Stimulated activated CD4-positive, alpha-beta T cell treated with anti-CD3 and anti-CD28 coated beads, Interleukin-12 subunit alpha, Interleukin-12 subunit beta, amount 100 ng/mL, for 48 hours (primary cell): ENCODE data around the gene SLC25A26.
A peak's percentile ranks its signal among the peaks of the same experiment; 100 is the strongest.

Experiments
- DNase-seq, 3 donors: peaks; one replicate each; pipeline ENCODE4 v3.0.0-alpha.2; 2020; ENCODE audit warnings: low read depth in 2 of 3, low spot score in 1 of 3

SLC25A26 gene, protein sequence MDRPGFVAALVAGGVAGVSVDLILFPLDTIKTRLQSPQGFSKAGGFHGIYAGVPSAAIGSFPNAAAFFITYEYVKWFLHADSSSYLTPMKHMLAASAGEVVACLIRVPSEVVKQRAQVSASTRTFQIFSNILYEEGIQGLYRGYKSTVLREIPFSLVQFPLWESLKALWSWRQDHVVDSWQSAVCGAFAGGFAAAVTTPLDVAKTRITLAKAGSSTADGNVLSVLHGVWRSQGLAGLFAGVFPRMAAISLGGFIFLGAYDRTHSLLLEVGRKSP

DNA sequence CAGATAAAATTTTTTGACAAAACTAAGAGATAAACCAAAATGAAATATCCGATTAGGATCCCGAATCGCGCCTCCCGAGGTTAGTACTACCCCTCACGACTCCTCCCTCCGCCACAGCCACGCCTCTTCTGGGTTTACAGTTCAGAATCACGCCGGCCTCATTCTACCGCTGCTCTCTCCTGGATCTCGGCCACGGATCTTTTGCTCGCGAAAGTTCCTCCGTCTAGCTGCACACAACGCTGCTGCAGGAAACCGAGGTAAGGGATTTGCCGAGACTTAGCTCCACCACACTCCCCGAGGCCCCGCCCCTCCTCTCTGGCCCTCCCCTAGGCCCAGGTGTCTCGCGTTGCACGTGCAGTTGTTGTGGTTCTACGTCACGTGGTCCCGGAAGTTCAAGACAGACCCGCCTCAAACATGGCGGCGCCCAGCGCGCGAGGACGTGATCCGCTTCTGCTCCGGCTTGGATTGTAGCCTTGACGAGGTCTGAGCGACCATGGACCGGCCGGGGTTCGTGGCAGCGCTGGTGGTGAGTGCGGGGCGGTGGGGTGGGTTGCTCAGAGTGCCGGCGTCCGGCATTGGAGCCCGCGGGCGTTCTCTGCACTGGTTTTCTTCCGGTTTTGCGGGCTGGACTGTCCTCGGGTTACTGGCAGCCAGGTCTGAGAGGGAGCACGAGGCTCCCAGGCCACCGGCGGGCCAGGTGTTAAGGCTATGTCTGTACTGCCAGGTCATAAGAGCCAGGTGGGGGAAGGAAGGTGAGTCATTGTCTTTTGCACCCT lies at the start of gene SLC25A26:
Gene SLC25A26, plus strand, starts transcription at position 400 of the 776 bp plus-strand sequence. Its CDS starts 94 bp downstream, at position 494.
- DNase-seq, result peak; percentile 93 to 96 (median 94)

DNA sequence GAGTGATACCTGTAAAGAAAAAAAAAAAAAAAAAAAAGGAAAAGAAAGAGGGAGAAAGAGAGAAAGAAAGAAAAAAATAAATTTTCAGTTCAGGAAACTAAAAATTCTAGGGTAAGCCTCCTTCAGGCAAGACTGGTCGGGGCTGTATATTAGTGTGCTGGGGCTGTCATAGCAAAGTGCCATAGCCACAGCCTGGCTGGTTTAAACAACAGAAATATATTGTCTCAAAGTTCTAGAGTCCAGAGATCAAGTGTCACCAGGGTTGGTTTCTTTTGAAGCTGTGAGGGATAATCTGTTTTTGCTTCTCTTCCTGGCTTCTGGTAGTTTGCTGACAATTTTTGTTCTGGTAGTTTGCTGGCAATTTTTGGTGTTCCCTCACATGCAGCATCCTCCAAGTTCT lies 48.4 kb upstream of the SLC25A26 start:
- no peak for DNase-seq

DNA sequence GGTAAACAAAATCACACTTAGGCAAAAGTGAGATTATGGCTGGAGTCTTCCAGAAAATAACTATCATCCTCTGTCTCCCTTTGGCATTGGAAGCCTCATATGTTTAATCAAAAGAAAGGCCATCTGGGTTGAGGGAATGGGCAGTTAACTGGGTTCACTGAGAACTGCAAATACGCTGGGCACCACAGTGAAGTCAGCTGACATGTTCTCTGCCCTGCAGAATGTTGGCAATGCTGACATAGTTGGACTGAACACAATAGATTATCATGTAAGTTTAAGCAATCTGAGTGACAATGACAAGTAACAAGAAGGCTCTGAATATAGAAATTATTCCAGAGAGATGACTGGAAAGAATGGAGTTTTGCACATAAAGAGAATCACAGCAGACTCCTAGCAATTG lies 43.8 kb upstream of the SLC25A26 start:
- no peak for DNase-seq

DNA sequence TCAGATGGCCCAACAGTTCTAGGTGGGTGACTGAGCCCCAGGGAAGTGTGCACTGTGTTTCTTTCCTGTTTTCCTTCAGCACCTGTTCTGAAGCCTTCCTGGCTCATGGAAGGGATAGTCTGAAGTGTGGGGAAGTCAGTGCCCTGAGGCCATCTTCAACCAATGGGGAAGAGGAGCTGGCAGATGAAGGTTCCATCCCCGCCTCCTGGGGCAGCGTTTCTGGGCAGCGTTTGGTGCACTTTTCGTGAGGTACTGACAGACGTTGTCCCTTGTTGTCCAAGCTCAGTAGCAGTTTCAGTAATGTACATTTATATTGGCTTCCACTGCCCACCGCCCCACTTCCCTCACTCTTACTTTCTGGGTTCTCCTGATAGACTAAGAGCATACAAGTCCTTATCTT lies 42.6 kb upstream of the SLC25A26 start:
- no peak for DNase-seq

DNA sequence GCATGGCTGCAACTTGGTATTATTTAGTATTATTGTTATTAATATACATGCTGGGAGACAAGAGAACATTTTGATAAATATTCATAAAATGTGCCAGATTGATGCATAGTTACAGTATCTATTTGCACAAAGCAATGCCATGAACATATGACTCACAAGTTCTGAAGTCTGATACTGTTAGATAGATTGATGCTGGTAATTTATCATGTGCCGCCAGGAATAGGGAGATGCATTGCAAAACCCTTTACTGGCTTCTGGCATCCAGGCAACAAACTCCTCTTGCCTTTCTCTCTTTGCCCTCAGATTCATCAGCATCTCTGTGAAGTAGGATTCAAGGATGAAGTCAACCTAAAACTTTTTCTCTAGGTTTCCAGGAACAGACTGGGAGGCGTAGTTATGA lies 41.0 kb upstream of the SLC25A26 start:
- no peak for DNase-seq

DNA sequence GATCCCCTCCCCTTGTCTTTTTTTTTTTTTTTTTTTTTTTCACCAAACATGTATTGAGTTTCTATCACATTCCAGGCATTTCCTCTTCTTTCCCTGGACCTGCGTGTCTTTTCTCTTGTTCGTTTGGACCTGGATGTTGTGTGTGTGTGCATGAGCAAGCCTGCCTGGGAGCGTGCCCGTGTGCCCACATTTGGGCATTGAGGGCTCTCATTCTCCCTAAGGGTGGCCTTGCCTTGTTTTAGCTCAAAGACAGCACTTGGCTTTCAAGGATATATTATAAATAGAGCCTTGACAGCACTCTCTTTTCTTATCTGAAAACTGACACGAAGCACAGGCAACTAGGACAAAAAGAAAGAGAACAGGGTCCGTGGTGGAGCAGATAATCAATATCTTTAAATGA lies 39.0 kb upstream of the SLC25A26 start:
- no peak for DNase-seq

DNA sequence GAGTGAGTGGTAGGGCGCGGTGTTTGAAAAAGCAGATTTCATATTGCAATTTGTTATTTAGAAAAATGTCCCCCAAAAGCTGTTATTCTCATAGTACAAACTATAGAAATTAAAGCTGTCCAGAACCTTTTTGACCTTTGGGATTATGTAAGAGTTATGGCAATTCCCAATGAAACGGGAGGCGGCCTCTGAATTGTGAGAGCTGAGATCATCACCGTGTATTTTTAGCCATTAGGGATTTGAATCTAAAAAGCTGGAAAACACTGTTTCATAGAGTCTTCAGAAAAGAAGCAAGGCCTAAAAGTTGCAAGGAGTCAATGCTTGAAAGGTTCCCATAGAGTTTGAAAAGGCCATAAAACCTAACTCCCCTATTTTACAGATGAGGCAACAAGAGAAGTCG lies 38.6 kb upstream of the SLC25A26 start:
- no peak for DNase-seq

DNA sequence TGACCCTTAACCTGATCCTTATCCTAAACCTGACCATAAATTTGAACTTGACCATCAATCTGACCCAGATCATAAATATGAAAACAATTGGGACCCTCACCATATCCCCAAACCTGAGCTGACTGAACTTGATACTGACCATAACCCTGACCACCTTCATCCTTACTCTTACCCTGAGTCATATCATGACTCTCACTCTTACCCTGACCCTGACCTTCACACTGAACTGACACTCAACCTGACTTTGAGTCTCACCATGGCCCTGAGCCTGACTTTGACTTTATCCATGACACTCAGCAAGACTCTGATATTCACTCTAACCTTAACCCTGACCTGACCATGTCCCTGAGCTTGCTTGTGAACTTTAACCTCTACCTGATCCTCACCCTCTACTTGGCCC lies 34.3 kb upstream of the SLC25A26 start:
- DNase-seq, result no peak

DNA sequence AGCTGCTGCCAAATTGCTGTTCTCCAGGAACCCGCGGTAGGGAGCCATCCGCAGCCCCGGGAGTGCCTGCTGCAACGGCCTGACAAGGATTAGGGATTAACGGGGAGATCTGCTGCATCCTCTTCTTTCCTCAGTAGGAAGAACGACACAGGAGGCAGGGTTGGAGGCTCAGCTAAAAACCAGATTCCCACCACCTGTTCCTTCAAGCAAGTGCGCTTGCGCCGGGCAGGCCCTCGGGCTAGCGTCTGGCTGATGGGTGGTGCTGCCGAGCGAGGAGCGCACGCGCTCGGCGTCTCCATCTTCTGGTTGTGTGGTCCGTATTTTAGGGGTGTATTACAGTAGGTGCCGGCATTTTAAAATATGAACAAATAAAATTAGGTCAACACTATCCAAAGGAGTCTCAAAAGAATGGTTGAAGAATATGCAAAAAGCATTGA lies 25.4 kb upstream of the SLC25A26 start:
- DNase-seq, result peak in 2 of 3 donors; percentile 5 to 7

DNA sequence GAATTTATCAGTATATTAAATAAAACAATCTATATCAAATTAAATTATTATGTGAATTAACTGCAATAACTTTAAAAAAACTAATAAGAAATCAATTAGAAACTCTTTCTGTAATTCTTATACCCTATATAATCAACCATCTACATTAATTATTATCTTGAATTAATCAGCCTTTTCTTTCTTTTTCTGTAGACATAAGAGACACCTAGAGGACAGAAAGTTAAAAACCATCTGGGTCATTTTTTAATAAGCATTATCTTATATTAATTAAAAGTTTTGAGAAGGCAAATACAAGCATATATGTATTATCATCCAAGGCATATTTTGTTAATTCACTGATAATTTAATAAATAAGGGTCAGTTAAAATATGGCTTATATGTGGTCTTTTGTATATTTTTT lies 24.2 kb upstream of the SLC25A26 start:
- no peak for DNase-seq

DNA sequence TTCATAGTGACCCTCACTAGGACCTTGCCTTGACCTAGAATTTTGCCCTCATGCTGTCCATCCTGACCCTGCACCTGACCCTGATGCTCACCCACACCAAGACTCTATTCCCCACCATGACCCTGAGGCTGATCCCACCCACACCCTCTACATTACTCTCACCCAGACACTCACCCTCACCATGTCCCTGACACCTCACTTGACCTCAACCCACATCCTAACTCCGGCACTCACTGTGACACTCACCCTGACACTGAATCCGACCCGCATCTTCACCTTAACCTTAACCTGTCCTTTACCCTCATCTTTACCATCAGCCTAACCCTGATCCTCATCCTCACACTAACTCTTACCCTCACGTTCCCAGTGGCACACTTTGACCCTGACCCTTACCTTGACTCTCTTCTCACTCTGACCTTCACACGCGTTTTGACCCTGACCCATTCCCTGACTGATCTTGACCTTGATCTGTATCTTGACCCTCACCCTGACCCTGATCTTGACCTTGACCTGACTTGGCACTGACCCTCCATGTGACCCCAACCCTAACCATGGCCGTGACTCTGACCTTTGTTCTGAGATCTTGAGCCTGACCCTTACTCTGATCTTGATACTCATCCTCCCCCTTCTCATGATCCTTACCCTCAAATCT lies 22.2 kb upstream of the SLC25A26 start:
- no peak for DNase-seq

DNA sequence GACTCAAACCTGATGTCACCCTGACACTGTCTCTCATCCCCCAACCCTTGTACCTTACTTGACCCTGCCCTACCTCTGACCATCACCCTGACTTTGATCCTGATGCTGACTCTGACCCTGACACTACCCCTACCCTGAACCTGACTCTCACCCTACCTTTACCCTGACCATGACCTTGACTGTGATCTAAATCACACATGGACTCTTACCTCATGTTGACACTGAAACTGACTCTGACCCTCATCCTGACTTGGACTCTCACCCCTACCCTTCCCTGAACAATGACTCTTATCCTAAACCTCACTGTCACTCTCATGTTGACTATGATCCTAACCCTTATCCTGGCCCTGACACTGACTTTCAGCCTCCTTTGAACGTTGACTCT lies 21.7 kb upstream of the SLC25A26 start:
- no peak for DNase-seq

DNA sequence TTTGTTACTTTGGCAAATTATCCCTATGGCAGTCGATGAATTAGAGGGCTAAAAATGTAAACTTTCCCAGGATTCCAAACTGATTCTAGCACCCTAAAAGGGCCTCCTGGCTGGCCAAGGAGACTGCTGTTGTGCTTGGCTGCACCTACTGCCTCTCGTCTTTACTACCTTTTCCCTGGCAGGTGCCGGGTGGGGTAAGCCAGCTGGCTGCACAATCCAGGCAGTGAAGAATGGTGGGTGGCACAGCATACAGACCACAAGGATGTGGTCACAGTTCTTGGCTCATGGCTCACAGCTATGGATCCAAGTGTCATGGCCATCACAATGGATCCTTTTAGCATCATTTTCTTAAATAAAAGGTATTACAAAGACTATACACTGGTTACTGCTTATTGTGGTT lies 20.7 kb upstream of the SLC25A26 start:
- DNase-seq, result no peak

DNA sequence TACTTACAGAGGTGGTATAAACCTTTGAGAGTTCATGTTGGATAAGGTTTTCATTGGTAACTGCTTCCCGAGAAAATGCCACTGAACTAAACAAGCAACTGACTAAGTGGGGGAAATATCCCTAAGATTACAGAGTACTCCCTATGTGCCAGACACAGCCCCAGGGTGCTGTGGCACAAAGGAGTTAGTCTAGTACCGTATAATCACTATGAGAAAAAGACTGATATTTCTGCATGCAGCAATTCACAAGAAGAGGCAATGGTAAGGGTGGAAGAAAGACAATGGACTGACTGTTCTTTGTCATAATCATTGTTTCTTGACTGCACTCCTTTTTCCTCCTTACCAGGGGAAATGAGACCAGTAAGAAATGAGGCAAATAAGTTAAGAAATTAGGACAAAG lies 20.0 kb upstream of the SLC25A26 start:
- DNase-seq, result no peak

DNA sequence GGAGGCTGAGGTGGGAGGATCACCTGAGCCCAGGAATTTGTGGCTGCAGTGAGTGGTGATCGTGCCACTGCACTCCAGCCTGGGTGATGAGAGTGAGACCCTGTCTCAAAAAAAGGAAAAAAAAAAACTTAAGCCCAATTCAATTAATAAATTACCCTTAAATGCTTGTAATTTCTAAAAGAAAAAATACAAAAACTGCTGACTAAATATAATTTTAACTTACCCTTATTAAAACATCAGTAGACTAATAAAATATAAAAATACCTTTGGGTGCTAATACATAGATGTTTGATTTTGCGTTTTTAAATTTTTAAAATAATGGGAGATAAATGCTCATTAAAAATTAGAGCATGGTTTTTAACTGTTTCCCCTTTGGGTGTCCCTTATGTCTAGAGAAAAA lies 17.5 kb upstream of the SLC25A26 start:
- DNase-seq, result no peak

DNA sequence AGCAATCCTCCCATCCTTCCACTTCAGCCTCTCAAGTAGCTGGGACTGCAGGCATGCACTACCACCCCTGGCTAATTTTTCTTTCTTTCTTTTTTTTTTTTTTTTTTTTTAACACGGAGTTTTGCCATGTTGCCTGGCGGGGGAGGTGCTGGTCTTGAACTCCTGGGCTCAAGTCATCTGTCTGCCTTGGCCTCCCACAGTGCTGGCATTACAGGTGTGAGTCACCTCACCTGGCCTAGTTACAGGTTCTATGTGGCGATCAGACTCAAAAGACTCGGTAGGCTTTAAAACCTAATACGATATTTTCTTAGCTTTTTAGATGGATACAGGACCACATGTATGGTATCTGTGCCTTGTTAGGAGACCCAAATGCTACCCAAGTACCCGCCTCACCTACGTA lies 14.0 kb upstream of the SLC25A26 start:
- no peak for DNase-seq

DNA sequence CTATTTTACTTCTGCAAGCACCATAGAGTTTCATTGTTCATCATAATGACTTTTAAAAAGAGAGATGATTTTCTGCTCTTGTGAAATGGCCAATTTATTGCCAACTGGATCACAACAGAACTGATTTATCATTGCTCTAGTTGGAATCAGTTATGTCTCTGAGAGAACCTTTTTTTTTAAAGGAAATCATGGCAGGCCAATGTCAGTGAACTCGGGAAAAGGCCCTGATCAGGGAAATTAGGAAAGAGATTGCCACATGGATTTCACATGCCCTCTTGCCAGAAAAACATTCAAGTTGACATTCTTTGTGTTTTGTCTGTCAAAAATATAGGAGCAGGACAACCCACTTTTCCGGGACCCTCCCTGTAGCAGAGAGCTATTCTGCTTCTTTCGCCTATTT lies 12.6 kb upstream of the SLC25A26 start:
- DNase-seq, result no peak

DNA sequence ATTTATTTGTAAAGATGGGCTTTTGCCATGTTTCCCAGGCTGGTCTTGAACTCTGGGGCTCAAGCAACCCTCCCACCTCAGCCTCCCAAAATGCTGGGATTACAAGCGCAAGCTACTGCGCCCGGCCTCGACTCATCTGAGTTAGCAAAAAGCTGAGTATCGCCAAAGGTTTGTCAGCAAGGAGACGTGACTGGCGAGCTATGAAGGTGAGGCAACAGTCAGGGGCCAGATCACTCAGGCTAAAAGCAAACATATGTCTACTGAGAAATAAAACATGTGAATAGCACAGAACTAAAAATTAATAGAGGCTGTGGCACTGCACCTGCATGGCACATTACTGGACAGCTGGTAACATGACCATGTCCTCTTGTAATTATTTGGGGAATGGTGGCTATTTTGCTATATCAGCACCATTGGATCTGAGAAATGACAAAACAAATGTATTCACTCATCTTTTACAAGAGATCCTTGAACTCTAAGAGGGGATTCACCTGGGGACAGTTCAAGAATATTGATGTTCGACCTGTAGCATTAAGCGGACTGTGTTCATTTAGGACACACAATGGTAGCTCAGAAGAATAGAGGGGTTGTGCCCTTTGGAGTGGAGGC lies 10.0 kb upstream of the SLC25A26 start:
- no peak for DNase-seq

DNA sequence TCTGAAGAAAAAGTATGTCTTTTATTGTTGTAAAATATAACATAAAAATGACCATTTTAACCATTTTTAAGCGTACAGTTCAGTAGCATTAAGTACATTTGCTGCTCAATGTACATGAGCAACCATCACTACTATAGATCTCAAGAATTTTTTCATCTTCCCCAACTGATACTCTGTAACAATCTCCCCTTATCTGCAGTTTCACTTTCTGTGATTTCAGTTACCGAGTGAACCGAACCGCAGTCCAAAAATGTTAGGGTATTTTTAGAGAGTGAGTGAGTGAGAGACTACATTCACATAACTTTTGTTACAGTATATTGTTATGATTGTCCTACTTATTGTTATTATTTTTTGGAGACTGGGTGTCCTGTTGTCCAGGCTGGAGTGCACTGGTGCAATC lies 9.0 kb upstream of the SLC25A26 start:
- no peak for DNase-seq

DNA sequence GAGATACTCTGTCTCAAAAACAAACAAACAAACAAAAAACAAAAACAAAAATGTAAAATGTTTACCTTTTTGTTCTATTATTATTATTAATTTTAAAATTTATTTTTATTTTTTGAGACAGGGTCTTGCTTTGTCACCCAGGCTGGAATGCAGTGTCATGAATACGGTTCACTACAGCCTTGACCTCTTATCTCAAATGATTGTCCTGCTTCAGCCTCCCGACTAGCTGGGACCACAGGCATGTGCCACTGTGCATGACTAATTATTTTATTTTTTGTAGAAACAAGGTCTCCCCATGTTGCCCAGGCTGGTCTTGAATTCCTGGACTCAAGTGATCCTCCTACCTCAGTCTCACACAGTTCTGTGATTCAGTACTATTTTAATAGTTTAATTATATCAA lies 5.7 kb upstream of the SLC25A26 start:
- DNase-seq, result no peak

DNA sequence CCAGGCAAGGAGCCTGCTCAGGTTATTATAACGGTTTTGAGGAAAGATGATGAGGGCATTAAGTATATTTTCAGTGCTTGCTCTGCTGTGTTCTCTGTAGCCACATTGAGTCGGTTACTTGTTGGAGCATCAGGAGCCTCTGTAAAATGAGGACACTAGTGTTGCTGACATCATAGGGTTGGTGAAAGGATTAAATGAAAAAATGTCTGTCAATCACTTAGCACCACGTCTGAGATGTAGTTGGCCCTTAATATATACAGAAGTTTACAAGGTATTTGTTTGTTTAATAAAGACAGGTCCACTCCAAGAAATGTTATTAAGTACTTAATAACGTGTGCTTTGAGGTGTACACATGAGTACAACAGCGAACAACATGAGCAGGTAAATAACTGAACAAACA lies 735 bp upstream of the SLC25A26 start:
- DNase-seq, result no peak

DNA sequence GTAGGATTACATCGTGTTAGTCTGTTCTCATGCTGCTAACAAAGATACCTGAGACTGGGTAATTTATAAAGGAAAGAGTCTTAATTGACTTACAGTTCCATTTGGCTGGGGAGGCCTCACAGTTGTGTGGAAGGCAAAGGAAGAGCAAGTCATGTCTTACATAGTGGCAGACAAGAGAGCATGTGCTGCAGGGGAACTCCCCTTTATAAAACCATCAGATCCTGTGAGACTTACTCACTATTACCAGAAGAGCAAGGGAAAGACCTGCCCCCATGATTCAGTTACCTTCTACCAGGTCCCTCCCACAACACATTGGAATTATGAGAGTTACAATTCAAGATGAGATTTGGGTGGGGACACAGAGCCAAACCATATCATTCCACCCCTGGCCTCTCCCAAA lies 3.4 kb downstream of the SLC25A26 start:
- peak in 2 of 3 donors; percentile 3 to 13 for DNase-seq
